C4-2B (cell line): ENCODE measurements around the gene HNRNPAB.

Experiments used
- ZFX ChIP-seq: fragments of 450-650 bp; IDR thresholded peaks from 2 replicates; pipeline ENCODE4 v1.6.1; 2017
- TF ChIP-seq, protein P1 (sequence below): fragments of 450-650 bp; conservative IDR thresholded peaks from 2 replicates; pipeline ENCODE4 v1.5.1; 2017; ENCODE audit warnings: mild to moderate bottlenecking

DNA sequence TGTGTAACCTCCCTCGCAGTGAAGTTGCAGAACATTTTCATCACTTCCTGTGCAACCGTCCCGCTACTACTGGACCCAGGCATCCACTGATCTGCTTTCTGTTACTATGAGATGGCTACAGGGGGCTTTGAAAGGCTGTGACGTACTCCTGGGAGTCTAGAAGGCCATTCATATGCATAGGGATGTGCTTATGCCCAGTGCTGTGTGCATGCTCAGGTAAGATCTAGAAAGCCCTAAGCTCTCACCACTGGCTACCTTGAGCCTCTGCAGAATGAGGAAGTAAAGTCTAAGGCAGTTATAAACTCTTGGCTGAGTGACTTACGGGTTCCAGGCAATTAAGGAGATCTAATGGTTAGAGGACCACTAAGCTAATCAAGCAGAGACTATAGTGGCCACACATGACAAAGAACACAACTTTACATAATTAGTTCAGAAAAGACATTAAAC lies 11.8 kb downstream of the HNRNPAB start:
- TF ChIP-seq, protein P1, sequence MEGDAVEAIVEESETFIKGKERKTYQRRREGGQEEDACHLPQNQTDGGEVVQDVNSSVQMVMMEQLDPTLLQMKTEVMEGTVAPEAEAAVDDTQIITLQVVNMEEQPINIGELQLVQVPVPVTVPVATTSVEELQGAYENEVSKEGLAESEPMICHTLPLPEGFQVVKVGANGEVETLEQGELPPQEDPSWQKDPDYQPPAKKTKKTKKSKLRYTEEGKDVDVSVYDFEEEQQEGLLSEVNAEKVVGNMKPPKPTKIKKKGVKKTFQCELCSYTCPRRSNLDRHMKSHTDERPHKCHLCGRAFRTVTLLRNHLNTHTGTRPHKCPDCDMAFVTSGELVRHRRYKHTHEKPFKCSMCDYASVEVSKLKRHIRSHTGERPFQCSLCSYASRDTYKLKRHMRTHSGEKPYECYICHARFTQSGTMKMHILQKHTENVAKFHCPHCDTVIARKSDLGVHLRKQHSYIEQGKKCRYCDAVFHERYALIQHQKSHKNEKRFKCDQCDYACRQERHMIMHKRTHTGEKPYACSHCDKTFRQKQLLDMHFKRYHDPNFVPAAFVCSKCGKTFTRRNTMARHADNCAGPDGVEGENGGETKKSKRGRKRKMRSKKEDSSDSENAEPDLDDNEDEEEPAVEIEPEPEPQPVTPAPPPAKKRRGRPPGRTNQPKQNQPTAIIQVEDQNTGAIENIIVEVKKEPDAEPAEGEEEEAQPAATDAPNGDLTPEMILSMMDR, result no peak
- TF ChIP-seq ZFX, result no peak
